AG09319 (cell line): ENCODE data around the gene ATXN7L2.
"Not testable (repeated sequence)": the region's sequence is repeated elsewhere in the genome, so short reads cannot be mapped to it uniquely, and the experiment has no call there.

Experiments used
- DNase-seq: peaks from one replicate; pipeline ENCODE4 v3.0.0-alpha.2; 2010; ENCODE audit warnings: low read depth; ENCODE audit errors: extremely low read depth
- CTCF ChIP-seq: IDR thresholded peaks from 2 replicates; pipeline ENCODE4 v1.5.1; 2011; ENCODE audit warnings: low read depth, mild to moderate bottlenecking, inconsistent platforms, low read length, moderate library complexity

Gene ATXN7L2

GRCh38 chr1:109468903-109469302 is 14.8 kb upstream of the ATXN7L2 start:
- no peak for TF ChIP-seq CTCF
- DNase-seq: no peak

GRCh38 chr1:109470245-109470644 is 13.5 kb upstream of the ATXN7L2 start:
- no peak for DNase-seq
- TF ChIP-seq CTCF: no peak

GRCh38 chr1:109472779-109473178 is 10.9 kb upstream of the ATXN7L2 start:
- TF ChIP-seq CTCF: no peak
- DNase-seq: no peak

DNA sequence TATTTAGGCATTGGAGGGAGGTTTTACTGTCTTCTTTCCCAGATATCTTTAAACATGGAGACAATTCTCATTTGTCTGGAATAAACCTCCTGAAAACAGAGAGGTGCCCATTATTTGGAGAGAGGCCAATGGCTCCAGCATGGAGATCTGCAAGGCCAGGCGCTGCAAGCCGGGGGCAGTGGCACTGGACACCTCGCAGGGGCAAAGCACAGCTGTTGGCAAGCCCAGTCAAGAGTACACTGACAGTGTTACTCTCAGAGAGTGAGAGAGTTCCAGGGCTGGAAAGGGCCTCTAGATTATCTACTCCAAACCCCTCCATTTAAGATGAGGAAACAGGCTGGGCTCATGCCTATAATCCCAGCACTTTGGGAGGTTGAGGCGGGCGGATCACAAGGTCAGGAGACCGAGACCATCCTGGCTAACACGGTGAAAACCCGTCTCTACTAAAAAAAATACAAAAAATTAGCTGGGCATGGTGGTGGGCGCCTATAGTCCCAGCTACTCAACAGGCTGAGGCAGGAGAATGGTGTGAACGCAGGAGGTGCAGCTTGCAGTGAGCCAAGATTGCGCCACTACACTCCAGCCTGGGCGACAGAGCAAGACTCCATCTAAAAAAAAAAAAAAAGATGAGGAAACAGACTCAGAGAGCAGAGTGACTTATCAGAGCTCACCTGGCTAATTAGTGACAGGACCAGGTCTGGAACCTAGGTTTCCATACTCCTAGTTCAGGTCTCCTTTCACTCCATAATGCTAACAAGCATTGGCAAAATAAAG is 10.2 kb upstream of the ATXN7L2 start:
- DNase-seq: not testable (repeated sequence)

DNA sequence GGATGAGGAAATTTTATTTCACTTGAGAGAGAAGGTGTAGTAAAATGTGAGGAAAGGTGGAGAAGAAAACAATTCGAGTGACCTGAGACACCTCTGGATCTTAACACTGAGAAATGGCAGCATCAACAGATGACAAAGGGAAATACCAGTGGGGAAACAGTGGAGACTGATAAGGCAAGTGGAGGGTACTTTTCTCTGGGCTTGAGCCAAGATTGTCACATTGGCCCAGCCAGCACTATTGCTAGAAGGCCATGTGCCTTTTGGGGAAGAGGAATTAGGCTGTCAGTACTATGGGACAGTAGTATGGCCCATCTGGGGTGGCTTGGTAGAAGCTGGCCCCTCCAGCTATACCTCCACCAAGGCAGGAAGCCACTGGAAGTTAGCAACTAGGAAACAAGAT is 9.0 kb upstream of the ATXN7L2 start:
- TF ChIP-seq CTCF: no peak
- DNase-seq: no peak

DNA sequence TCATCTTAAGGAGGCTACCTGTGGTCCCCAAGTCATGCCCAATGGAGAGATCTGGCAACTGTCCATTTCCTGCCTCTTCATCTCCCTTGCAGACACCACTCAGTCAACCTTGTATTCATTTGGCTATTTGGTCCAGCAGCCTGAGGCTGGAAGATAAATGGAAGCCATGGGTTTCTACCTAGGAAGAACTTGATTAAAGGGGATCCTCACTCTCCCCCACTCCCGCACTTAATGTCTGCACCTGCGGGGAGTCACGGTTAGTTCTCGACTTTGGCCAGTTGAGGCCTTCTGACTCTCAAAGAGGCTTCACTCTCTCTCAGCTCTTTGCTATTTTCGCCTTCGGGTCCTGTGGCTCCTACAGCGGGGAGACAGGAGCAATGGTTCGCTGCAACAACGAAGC is 8.4 kb upstream of the ATXN7L2 start:
- no peak for TF ChIP-seq CTCF
- DNase-seq: no peak

- no peak for TF ChIP-seq CTCF
- no peak for DNase-seq
These were observed 6.9 kb upstream of the ATXN7L2 start for GRCh38 chr1:109476825-109477224.

DNA sequence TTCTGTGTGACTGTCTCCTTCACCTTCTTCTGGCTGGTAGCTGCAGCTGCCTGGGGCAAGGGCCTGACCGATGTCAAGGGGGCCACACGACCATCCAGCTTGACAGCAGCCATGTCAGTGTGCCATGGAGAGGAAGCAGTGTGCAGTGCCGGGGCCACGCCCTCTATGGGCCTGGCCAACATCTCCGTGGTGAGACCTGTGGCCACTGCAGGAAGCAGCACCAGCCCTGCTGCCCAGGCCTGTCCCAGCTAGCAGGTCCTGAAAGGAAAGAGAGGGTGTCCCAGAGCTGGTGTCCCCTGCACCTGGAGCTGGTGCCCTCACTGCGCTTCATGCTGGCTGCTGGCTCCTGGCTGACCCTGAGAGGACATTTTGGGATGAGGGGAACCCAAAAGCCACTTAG is 5.9 kb upstream of the ATXN7L2 start:
- DNase-seq: no peak
- TF ChIP-seq CTCF: no peak
